Ramos (cell line): ENCODE data around the gene OR6P1.

Source experiments
- in situ Hi-C: fragments of 300-500 bp; cut with MboI; formaldehyde crosslinking; loops from one replicate; pipeline ENCODE4 v1.14.3; 2022; ENCODE audit warnings: low sequenced_read_pairs; ENCODE audit not compliant: unreplicated experiment

The OR6P1 gene

GRCh38 chr1:158520955-158521665, 49.3 kb downstream of the OR6P1 start:
- in situ Hi-C loops: no loop called here

GRCh38 chr1:158520021-158520420, 50.4 kb downstream of the OR6P1 start:
- in situ Hi-C loops: no loop called here

- in situ Hi-C loops: no loop called here
These were observed 53.4 kb downstream of the OR6P1 start for GRCh38 chr1:158516966-158517365.
